GM12878 (cell line): ENCODE data around the gene COL11A2. TPM values are rescaled to one million over a fixed set of nuclear protein-coding genes. Genes with fewer than 3 reads are reported as not detected.

Experiments used
- CHD2 ChIP-seq: IDR thresholded peaks from 2 replicates; pipeline ENCODE4 v1.6.1; 2011; ENCODE audit warnings: low read depth, low read length, improper control_type of control experiment, borderline replicate concordance
- CREB1 ChIP-seq: IDR thresholded peaks from 2 replicates; pipeline ENCODE4 v1.6.1; 2012; ENCODE audit warnings: low read depth, mild to moderate bottlenecking, inconsistent platforms
- ETV6 ChIP-seq, 2 experiments: fragments of 450-650 bp in 1 of 2; IDR thresholded peaks in 1 of 2; conservative IDR thresholded peaks in 1 of 2; 2 replicates each; pipeline ENCODE4 v1.6.1; 2014; ENCODE audit warnings: antibody characterized with exemption in 1 of 2, borderline replicate concordance in 1 of 2, low read depth in 1 of 2, mild to moderate bottlenecking in 1 of 2, moderate library complexity in 1 of 2
- GABPA ChIP-seq: IDR thresholded peaks from 2 replicates; pipeline ENCODE4 v1.6.1; 2014; ENCODE audit warnings: antibody characterized with exemption, low read depth, mild to moderate bottlenecking, inconsistent platforms
- MYB ChIP-seq: fragments of 150-350 bp; IDR thresholded peaks from 2 replicates; pipeline ENCODE4 v1.6.1; 2014; ENCODE audit warnings: mild to moderate bottlenecking, low read depth, low read length, borderline replicate concordance
- PKNOX1 ChIP-seq: fragments of 450-650 bp; IDR thresholded peaks from 2 replicates; pipeline ENCODE4 v1.6.1; 2016; ENCODE audit warnings: mild to moderate bottlenecking
- SMAD5 ChIP-seq: IDR thresholded peaks from 2 replicates; pipeline ENCODE4 v1.6.1; 2016; ENCODE audit warnings: antibody characterized with exemption, low read depth
- STAT1 ChIP-seq: fragments of 450-650 bp; conservative IDR thresholded peaks from 2 replicates; pipeline ENCODE4 v1.6.1; 2014; ENCODE audit warnings: antibody characterized with exemption, mild to moderate bottlenecking
- SUPT20H ChIP-seq: IDR thresholded peaks from 2 replicates; pipeline ENCODE4 v1.6.1; 2011; ENCODE audit warnings: low read depth, mild to moderate bottlenecking, low read length, moderate library complexity, borderline replicate concordance; ENCODE audit not compliant: control insufficient read depth
- TCF3 ChIP-seq: IDR thresholded peaks from 2 replicates; pipeline ENCODE4 v1.6.1; 2012; ENCODE audit warnings: low read depth, mild to moderate bottlenecking, low read length, borderline replicate concordance; ENCODE audit not compliant: insufficient read depth
- ZNF274 ChIP-seq: IDR thresholded peaks from one replicate; pipeline ENCODE4 v1.8.0; 2011; ENCODE audit not compliant: insufficient read length, insufficient read depth
- polyA plus RNA-seq, 11 experiments: library from polyadenylated mRNA; depleted of rRNA in 4 of 11; unstranded in 6 of 11; stranded (reverse) in 5 of 11; fragments of >200 nt; fragmentation: Nextera tagmentation in 4 of 11; fragmentation: Illumina TruSeq in 1 of 11; extraction: Ambion mirVana in 4 of 11; extraction: Trizol in 1 of 11; gene quantifications; 1 replicate in 1 of 11; 2 replicates in 10 of 11; pipeline versions ENCODE4 v1.2.1 to v1.2.3, GENCODE V29; 2011 to 2016; ENCODE audit warnings: inconsistent platforms in 2 of 11, missing spikeins in 2 of 11, low read depth in 1 of 11
- total RNA-seq, 4 experiments: library from RNA; depleted of rRNA in 3 of 4; stranded (reverse); fragments of >200 nt in 3 of 4; fragmentation: Illumina TruSeq in 1 of 4; extraction: Trizol in 1 of 4; gene quantifications; 2 replicates each; pipeline versions ENCODE4 v1.2.1 to v1.2.3, GENCODE V29; 2013 to 2021
- TF ChIP-seq, protein P1 (sequence below): IDR thresholded peaks from 2 replicates; pipeline ENCODE4 v1.6.1; 2012; ENCODE audit warnings: mild to moderate bottlenecking, low read depth, low read length
- TF ChIP-seq, protein P2 (sequence below): fragments of 450-650 bp; IDR thresholded peaks from 2 replicates; pipeline ENCODE4 v1.6.1; 2016; ENCODE audit warnings: mild to moderate bottlenecking, moderate library complexity, borderline replicate concordance
- TF ChIP-seq, protein P3 (sequence below), 3 experiments: IDR thresholded peaks in 2 of 3; conservative IDR thresholded peaks in 1 of 3; 2 replicates each; pipeline ENCODE4 v1.5.1; 2011; ENCODE audit warnings: low read depth in 3 of 3, low read length in 3 of 3, mild to moderate bottlenecking in 3 of 3, control low read depth in 2 of 3, moderate library complexity in 2 of 3, inconsistent platforms in 1 of 3, mixed read lengths in 1 of 3; ENCODE audit not compliant: control insufficient read depth in 2 of 3, insufficient read depth in 1 of 3; ENCODE audit errors: extremely low read depth in 1 of 3

The COL11A2 gene
- total and polyA plus RNA-seq, 10 of the 15 experiments (the other 5 are each of a cell fraction or from before 2014, with no cell fraction given) = 0.03 to 0.83 (median 0.22) TPM; not detected in 1

DNA sequence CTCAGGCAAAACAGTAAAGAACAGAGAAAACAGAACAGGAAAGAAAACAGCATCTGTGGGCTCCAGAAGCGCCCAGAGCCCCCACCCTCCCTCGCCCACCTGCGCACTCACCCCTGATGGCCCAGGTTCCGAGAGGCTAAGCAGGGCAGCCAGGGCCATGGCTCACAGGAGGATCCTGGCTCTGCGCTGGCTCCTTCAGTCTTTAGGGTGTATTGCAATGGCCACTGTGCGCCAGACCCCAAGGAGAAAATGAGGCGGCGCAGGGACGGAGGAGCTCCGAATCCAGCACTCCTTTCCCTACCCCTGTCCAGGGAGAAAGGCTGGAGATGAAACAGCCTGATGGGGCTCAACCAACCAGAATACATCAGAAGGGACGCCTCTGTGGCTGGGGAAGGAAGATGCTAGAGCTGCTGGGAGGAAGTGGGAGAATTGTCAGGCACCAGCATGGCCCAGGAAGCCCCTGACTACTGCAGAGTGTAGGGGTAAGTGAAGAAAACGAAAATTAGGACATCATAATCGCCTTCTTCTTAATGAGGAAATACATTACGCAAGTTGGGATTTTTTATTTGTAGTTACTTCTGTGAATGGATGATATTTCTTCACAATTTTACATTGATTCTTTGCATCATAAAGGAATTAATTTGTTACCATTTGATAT lies 49.0 kb downstream of the COL11A2 start (continued):
- TF ChIP-seq PKNOX1 (no peak), SUPT20H (no peak), GABPA (no peak), MYB (no peak), ETV6 (conservative IDR thresholded peaks at IDR 0.05 in 1 of 2, IDR thresholded peaks at IDR 0.05 in 1 of 2; ENCODE audit: borderline replicate concordance in 1 of 2, low read depth in 1 of 2) (no peak), CHD2 (no peak), CREB1 (no peak), SMAD5 (no peak), TCF3 (no peak), ZNF274 (no peak), STAT1 (no peak)
- TF ChIP-seq, protein P1, sequence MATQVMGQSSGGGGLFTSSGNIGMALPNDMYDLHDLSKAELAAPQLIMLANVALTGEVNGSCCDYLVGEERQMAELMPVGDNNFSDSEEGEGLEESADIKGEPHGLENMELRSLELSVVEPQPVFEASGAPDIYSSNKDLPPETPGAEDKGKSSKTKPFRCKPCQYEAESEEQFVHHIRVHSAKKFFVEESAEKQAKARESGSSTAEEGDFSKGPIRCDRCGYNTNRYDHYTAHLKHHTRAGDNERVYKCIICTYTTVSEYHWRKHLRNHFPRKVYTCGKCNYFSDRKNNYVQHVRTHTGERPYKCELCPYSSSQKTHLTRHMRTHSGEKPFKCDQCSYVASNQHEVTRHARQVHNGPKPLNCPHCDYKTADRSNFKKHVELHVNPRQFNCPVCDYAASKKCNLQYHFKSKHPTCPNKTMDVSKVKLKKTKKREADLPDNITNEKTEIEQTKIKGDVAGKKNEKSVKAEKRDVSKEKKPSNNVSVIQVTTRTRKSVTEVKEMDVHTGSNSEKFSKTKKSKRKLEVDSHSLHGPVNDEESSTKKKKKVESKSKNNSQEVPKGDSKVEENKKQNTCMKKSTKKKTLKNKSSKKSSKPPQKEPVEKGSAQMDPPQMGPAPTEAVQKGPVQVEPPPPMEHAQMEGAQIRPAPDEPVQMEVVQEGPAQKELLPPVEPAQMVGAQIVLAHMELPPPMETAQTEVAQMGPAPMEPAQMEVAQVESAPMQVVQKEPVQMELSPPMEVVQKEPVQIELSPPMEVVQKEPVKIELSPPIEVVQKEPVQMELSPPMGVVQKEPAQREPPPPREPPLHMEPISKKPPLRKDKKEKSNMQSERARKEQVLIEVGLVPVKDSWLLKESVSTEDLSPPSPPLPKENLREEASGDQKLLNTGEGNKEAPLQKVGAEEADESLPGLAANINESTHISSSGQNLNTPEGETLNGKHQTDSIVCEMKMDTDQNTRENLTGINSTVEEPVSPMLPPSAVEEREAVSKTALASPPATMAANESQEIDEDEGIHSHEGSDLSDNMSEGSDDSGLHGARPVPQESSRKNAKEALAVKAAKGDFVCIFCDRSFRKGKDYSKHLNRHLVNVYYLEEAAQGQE = no peak
- TF ChIP-seq, protein P2, sequence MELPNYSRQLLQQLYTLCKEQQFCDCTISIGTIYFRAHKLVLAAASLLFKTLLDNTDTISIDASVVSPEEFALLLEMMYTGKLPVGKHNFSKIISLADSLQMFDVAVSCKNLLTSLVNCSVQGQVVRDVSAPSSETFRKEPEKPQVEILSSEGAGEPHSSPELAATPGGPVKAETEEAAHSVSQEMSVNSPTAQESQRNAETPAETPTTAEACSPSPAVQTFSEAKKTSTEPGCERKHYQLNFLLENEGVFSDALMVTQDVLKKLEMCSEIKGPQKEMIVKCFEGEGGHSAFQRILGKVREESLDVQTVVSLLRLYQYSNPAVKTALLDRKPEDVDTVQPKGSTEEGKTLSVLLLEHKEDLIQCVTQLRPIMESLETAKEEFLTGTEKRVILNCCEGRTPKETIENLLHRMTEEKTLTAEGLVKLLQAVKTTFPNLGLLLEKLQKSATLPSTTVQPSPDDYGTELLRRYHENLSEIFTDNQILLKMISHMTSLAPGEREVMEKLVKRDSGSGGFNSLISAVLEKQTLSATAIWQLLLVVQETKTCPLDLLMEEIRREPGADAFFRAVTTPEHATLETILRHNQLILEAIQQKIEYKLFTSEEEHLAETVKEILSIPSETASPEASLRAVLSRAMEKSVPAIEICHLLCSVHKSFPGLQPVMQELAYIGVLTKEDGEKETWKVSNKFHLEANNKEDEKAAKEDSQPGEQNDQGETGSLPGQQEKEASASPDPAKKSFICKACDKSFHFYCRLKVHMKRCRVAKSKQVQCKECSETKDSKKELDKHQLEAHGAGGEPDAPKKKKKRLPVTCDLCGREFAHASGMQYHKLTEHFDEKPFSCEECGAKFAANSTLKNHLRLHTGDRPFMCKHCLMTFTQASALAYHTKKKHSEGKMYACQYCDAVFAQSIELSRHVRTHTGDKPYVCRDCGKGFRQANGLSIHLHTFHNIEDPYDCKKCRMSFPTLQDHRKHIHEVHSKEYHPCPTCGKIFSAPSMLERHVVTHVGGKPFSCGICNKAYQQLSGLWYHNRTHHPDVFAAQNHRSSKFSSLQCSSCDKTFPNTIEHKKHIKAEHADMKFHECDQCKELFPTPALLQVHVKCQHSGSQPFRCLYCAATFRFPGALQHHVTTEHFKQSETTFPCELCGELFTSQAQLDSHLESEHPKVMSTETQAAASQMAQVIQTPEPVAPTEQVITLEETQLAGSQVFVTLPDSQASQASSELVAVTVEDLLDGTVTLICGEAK = no peak
- TF ChIP-seq, protein P3, sequence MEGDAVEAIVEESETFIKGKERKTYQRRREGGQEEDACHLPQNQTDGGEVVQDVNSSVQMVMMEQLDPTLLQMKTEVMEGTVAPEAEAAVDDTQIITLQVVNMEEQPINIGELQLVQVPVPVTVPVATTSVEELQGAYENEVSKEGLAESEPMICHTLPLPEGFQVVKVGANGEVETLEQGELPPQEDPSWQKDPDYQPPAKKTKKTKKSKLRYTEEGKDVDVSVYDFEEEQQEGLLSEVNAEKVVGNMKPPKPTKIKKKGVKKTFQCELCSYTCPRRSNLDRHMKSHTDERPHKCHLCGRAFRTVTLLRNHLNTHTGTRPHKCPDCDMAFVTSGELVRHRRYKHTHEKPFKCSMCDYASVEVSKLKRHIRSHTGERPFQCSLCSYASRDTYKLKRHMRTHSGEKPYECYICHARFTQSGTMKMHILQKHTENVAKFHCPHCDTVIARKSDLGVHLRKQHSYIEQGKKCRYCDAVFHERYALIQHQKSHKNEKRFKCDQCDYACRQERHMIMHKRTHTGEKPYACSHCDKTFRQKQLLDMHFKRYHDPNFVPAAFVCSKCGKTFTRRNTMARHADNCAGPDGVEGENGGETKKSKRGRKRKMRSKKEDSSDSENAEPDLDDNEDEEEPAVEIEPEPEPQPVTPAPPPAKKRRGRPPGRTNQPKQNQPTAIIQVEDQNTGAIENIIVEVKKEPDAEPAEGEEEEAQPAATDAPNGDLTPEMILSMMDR (IDR thresholded peaks at IDR 0.05 in 2 of 3, conservative IDR thresholded peaks at IDR 0.05 in 1 of 3; ENCODE audit: control insufficient read depth in 2 of 3, extremely low read depth in 1 of 3, insufficient read depth in 1 of 3, low read depth in 3 of 3, low read length in 3 of 3) = peak in 2 of 3 experiments; percentile 15 to 32; a peak in 2 of 6 replicates
